H54 (cell line): ENCODE measurements around the gene BCL10.

Experiments
- DNase-seq: peaks from one replicate; pipeline ENCODE4 v3.0.0; 2011; ENCODE audit warnings: low spot score, mixed read lengths; ENCODE audit not compliant: insufficient read length
- FAIRE-seq: peaks from 3 replicates; lab custom pipeline; 2011; peaks lifted over from hg19 to GRCh38; lab: Jason Lieb, UNC
- POLR2A ChIP-seq: IDR thresholded peaks from 2 replicates; pipeline ENCODE4 v1.6.1; 2011; ENCODE audit warnings: low read depth, mild to moderate bottlenecking, low read length

Gene BCL10

GRCh38 chr1:85313888-85314696 is 37.7 kb upstream of the BCL10 start:
- FAIRE-seq, result peak; percentile 70

GRCh38 chr1:85311818-85312217 is 35.4 kb upstream of the BCL10 start:
- no peak for DNase-seq
- no peak for FAIRE-seq
- TF ChIP-seq POLR2A, result no peak

More at GRCh38 chr1:85313888-85314696, 37.7 kb upstream of the BCL10 start:
- DNase-seq, result no peak
- TF ChIP-seq POLR2A, result no peak

DNA sequence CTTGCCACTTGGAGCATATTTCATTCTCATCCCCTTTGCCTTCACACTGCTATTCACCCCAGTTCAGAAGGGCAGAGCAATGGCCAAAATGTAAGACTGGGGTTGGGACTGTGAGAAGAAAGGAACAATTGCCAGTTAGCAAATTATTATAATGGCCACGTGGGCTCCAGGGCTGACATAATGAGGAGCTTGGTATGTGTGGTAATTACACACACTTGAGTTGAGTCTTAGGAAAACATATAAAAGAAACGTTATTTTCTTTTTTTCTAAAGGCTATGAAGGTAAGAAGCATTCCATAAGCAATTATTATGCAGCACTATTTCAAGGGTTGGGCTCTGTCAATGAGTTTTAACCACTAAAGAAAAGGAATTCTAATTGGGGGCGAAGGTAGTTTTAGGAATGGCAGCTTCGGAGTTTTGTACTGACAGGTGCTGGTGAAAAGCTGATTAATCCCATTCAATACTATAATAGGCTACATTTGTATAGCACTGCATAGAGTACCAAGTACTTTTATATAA is 32.5 kb upstream of the BCL10 start:
- TF ChIP-seq POLR2A, result no peak
- FAIRE-seq (no peak), DNase-seq (no peak)

DNA sequence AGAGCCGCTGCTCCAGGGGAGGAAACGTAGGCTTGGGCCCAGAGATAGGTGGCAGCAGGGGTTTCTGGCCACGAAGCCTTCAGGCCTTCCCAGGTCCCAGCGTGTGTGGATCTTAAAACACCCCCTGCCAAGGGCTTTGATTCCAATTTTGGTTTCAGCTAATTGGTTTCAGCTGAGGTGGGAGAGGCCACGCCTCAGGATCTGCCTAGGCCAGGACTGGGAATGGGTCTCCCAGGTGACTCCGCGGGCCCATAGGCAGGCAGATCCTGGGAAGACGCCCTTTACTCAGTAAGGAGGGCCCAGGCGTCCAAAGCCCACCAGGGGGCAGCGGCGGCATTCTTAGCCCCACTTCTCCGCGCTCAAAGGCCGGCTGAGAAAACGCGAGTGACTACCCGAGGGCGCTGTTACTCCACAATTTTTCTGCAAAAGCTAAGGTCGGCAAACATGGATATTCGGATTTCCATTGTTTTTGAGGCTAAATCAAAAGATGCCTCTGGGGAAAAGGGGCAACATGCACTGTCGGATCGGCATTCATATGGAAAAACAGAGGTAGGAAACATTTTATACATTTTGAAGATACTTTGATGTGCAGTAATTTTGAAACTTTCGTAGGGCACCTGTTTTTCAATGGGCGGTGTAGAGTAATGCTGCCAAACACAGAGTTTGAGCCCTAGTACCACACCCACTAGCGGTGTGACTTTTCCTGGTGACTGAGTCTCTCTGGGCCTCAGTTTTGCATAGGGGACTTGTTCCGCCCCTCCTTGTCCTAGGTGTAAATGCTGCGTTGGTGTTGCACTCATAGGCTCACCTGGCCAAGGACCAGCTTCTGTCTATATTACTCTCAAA is 31.8 kb upstream of the BCL10 start:
- FAIRE-seq (no peak), DNase-seq (no peak)
- no peak for TF ChIP-seq POLR2A

DNA sequence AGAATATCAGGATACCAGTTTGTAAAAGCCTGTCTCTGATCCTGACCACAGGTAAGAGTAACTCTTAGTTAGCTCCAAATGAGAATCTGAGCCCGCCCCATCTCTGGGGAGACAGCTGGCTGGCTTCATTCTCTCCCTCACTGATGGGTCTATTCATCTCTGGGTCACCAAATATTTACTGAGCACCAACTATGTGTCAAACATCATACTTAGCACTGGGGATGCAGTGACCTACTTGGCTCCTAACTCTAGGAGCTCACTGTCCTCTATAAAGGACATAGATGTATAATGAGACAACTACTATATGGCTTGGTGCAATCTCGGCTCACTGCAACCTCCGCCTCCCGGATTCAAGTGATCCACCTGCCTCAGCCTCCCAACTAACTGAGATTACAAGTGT is 29.8 kb upstream of the BCL10 start:
- TF ChIP-seq POLR2A, result no peak
- FAIRE-seq, result no peak
- DNase-seq, result no peak

- DNase-seq (no peak), FAIRE-seq (no peak)
- no peak for TF ChIP-seq POLR2A
These were observed 27.2 kb upstream of the BCL10 start for GRCh38 chr1:85303440-85304162.

GRCh38 chr1:85300140-85300539 is 23.7 kb upstream of the BCL10 start:
- no peak for DNase-seq
- no peak for TF ChIP-seq POLR2A
- FAIRE-seq, result no peak

DNA sequence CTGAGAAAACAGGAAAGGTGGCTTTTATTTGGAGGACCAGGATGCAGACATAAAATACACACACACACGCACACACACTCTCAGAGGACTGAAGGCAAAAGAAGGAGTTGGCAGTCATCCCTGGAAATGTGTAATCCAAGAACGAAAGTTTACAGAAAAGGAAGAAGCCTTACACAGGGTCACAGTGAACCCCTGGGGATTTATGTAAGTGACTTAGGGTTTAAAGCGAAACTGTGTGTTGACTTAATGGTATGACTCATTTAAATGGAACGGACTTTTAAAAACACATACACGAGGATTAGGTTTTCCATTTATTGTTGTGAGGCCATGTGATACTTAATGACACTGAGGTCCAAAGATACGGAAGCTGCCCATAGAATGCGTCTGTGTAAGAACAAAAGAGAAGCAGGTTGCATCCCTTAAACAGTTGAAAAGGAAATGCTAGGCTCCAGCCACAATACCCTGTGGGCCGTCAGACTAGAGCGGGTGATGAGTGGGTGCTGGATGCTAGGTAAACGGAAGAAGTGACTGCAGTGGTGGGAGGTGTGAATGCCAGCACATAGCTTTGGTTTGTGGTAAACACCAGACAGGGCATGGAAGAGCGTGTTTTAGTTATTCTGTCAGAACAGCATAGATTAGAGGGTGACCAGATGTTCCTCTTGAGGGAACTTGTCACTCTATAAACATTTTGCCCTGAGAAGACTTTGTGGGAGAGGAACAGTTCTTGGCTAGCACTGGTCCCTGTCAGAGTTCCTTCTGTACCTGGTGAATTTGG is 21.6 kb upstream of the BCL10 start:
- FAIRE-seq, result peak; percentile 92
- peak; percentile 56 for DNase-seq
- no peak for TF ChIP-seq POLR2A

DNA sequence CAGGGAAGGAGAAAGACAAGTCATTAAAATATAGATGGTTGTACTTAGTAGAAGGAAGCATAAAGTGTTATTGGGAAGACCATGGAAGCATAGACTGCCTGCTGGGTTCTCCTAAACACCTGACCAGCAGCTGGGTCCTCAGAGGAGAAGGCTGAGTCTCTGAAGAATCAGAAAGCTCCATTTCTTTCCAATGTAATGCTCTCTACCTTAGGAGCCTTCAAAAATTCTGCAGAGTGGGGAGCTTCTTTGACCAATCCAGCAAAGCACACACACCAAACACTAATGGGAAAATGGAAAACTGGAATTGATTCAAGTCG is 21.1 kb upstream of the BCL10 start:
- no peak for TF ChIP-seq POLR2A
- FAIRE-seq, result no peak

GRCh38 chr1:85296980-85297379 is 20.5 kb upstream of the BCL10 start:
- no peak for DNase-seq
- no peak for TF ChIP-seq POLR2A
- FAIRE-seq, result no peak

More for the DNA sequence above, 21.1 kb upstream of the BCL10 start:
- DNase-seq, result no peak

DNA sequence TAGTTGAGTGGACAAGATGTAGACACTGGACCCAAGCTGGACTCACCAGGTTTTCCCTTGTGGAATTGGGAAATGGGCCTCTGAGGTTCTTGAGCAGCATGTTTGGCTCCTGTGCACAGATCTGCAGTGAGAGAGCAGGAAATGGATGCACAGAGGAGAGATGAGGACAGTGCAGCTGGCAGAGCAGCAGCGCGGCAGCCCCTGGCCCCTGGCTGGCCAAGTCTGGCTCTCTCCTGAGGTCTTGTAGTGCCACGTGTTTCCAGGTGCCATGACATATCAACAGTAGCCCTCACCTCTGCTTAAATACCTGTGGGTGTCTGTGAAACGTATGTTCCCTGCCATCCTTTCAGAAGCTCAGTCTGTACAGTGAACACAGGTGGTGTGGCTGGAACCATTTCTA is 19.2 kb upstream of the BCL10 start:
- FAIRE-seq, result no peak
- DNase-seq, result no peak
- no peak for TF ChIP-seq POLR2A

- no peak for FAIRE-seq
- DNase-seq, result peak; percentile 20
- no peak for TF ChIP-seq POLR2A
These were observed 18.6 kb upstream of the BCL10 start for GRCh38 chr1:85295006-85295431.

- no peak for DNase-seq
- no peak for TF ChIP-seq POLR2A
- FAIRE-seq, result no peak
These were observed 14.4 kb upstream of the BCL10 start for GRCh38 chr1:85290826-85291225.
